Activated naive CD8-positive, alpha-beta T cell treated with anti-CD3 and anti-CD28 coated beads, Interleukin-2, amount 50 U/mL, for 16 hours (primary cell): ENCODE measurements around the gene ACVRL1.

Source experiments
- DNase-seq: peaks from one replicate; pipeline ENCODE4 v3.0.0-alpha.2; 2020; ENCODE audit warnings: low read depth, low spot score

Gene ACVRL1

GRCh38 chr12:51942056-51942455, 34.8 kb downstream of the ACVRL1 start:
- DNase-seq = no peak

- DNase-seq = no peak
Observed at GRCh38 chr12:51942501-51943000, 35.2 kb downstream of the ACVRL1 start.

DNA sequence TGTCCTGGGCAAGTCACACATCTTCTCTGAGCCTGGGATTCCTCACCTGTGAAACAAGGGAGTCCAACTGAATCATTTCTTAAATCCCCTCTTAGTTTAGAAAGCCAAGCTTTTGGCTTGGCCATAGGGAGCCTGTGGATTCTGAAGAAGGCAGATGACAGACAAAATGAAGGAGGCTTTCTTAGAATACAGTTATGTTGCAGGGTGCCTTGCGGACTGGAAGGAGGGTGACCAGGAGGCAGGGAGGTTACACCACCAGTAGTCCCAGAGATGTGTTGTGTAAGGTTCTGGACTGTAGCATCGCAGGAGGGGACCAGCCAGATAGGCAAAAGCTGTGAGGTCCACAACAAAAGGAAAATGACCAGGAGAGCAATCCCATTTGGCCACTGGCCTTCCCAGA, 36.0 kb downstream of the ACVRL1 start:
- no peak for DNase-seq

DNA sequence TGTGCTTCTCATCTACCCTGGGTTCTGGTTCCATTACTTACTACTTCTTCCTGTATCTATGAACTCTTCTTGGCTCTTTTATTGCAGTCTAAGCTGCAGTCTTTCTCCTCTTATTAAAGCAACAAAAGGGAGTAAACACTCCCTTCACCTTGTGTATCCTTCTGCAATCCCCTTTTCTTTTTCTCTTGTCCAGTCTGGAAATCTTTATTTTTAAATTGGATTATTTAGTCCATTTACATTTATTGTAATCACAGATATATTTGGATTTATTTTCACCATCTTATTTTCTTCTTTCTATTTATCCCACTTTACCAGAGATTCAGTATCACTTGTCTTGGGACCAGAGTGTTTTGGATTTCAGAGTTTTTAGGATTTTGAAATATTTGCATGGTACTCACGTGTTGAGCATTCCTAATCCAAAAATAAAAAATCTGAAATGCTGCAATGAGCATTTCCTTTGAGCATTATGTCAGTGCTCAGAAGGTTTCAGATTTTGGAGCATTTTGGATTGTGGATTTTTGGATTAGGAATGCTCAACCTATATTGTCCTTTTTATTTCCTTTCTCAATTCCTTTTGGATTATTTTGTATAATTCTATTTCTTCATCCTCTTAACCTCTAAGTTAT, 37.4 kb downstream of the ACVRL1 start:
- no peak for DNase-seq

- no peak for DNase-seq
Observed at GRCh38 chr12:51947246-51947996, 40.1 kb downstream of the ACVRL1 start.

- DNase-seq = no peak
Observed at GRCh38 chr12:51948066-51948465, 40.8 kb downstream of the ACVRL1 start.

DNA sequence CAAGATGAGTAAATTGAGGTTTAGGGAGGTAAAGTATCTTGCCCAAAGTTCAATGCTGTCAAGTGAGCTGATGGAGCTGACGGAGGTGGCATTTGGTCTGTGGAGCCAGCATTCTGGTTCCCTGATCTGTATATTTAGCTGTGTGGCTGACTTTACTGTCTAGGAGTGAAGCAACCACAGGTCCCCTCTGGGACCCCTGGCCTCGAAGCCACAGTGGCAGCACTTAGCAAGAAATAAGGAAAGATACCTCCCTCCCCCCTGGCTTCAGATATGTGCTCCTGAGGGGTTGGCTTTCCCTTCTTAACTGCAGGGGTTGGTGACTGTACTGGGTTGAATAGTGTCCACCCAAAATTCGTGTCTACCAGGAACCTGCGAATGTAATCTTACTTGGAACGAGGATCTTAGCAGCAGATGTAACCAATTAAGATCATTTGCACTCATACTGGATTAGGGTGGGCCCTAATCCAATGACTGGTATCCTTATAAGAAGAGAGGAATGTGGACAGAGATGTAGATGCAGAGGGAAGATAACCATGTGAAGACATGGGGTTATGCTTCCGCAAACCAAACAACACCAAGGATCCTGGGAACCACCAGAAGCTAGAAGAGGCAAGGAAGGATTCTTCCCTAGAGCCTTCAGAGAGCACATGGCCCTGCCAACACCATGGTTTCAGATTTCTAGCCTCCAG, 42.2 kb downstream of the ACVRL1 start:
- DNase-seq = no peak

DNA sequence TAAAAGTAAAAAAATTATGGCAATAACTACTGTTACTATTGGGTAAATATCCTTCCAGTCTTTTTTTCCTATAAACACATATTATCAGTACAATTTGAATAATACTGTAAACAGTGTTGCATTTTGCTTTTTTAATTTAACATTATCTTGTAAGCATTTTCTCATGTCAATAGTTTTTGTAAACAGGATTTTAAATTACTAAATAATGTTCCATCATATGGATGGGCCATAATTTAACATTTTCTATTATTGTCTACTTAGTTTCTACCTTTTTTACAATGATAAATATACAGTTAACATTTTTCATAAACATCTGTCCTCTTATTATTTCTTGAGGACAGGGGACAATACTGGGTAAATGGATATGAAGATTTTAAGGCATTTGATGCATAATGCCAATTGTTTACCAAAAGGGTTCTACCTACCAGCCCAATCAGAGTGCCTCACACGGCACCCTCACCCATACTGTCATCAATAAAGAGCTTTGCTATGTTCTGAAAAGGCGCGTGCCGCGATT, 43.4 kb downstream of the ACVRL1 start:
- DNase-seq = no peak

DNA sequence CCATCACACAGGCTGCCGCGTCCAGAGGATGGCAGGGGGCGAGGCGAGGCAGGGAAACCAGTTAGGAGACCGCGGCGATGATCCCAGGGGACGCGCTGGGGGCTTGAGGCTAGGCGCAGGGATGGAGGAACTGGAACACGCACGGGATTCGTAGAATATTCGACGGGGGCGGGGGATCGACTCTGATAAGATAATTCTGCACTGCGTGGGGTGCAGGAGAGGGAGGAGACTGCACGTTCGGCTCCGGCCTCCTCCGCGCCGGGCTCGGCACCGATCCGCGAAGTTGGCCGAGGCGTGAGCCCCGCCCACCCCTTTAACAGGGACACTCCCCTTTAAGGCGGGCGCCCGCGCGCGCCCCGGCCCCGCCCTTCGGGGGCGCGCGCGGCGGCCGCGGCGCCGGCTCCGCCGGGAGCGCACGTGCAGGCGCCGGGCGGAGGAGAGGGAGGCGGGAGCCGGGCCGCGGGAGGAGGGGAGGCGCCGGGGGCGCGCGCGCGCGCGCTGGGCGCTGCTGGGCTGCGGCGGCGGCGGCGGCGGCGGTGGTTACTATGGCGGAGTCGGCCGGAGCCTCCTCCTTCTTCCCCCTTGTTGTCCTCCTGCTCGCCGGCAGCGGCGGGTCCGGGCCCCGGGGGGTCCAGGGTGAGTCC, 44.0 kb downstream of the ACVRL1 start, which contains the start of gene ACVR1B:
TSS of gene ACVR1B (plus strand) at position 501 of the 644 bp plus-strand sequence. CDS start at position 546, 45 bp downstream.
- DNase-seq = peak; percentile 76

DNA sequence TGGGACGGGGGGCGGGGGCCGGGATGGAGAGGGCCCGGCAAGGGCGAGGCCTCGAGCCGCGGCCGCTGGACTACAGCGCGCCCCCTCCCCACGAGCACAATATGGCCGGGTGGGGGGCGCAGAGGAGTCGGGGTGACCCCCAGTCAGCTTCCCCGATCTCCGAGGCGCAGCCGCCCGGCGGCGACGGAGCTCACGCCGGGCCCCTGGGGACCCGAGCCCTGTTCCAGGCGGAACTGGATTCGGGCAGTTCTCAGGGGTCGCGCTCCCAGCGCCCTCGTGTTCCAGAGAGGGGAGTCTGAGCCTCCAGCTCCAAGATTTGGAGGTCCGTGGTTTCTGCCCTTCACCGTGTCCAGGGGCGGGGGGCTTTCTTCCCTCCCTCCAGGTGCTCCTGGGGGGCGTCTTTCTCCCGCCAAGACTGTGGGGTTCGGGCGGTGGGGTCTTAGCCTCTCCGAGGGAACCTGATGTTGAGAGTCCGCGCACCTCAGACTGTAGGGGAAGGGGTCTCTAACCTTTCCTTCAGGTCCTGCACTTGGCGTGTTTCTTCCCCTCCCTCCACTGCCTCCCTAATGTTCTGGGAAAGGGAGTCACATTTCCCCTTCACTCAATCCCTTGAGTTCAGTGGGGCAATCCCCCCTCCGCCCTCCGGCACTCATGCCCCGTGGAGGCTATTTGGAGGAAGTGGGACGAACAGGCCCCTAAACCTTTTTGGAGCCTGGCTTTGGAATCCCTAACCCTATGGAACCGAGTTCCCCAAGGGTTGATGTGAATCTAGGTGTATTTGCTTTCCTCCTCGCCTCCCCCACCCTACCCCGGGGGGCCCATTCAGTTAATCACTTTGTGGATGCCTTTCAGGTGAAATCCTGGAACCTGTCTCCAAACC, 44.8 kb downstream of the ACVRL1 start:
- DNase-seq = no peak

- no peak for DNase-seq
Observed at GRCh38 chr12:51953089-51953488, 45.8 kb downstream of the ACVRL1 start.

DNA sequence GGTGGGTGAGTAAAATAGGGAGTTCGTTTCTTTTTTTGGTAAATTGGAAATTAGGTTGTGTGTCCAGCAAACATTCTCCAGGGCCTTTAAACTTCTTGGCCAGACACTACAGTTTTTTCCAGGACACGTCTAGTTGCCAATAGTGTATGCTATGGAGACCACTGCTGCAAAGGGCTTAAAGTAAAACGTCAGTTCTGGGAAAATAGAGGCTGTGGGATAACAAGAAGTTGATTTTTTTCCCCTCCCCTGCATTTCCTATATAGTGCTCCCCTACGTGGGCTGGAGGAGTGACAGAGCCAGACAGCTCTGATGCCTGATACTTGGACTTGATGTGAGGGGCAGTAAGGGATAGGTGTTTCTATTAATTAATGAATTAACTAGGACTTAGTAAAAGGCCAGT, 46.6 kb downstream of the ACVRL1 start:
- no peak for DNase-seq

GRCh38 chr12:51954561-51955361, 47.5 kb downstream of the ACVRL1 start:
- DNase-seq = no peak

- DNase-seq = no peak
Observed at GRCh38 chr12:51955702-51956101, 48.4 kb downstream of the ACVRL1 start.

GRCh38 chr12:51958542-51958941, 51.2 kb downstream of the ACVRL1 start:
- DNase-seq = no peak

- no peak for DNase-seq
Observed at GRCh38 chr12:51959211-51959610, 51.9 kb downstream of the ACVRL1 start.

DNA sequence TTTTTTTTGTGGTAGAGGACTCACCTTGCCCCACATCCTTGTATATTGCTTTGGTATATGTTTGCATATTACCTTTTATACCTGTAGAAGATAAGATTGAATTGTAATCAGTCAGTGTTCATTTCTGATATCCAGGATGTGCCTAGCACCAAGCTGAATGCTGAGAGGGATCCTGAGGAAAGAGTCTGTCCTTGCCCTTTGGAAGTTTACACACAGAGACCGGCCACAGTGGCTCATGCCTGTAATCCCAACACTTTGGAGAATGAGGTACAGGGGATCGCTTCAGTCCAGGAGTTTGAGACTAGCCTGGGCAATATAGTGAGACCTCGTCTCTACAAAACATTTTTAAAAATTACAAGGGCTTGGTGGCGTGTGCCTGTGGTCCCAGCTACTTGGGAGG, 52.6 kb downstream of the ACVRL1 start:
- no peak for DNase-seq

DNA sequence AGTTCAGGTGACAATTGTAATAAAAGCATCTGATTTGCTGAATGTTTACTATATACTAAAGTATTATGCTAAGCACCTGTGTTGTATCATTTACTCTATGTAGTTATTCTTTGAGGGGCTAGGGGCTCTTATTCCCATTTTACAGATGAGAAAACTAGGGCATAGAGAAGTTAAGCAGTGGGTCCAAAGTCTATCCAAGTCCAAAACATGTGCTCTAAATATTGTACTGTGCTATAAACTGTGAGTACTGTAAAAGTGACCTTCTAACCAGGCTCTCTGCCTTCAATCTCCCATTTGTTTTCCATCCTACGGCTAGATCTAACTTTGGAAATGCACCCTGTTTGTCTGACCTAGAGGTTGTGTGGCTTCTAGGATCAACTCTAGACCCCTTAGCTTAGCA, 53.2 kb downstream of the ACVRL1 start:
- no peak for DNase-seq

GRCh38 chr12:51960890-51961289, 53.6 kb downstream of the ACVRL1 start:
- no peak for DNase-seq

GRCh38 chr12:51961834-51962233, 54.5 kb downstream of the ACVRL1 start:
- no peak for DNase-seq
